Measurements from ENCODE around the gene IFI6. TPM values are rescaled to one million over a fixed set of nuclear protein-coding genes. Genes with fewer than 3 reads are reported as not detected.
A peak's percentile ranks its signal among the peaks of the same experiment; 100 is the strongest.
"Not testable (repeated sequence)": the region's sequence is repeated elsewhere in the genome, so short reads cannot be mapped to it uniquely, and the experiment has no call there.

IFI6 gene
- 29.2 TPM for total RNA-seq
- long read RNA-seq, transcript IFI6-203 (5 exons, 828 nt), result minor isoform, 6 of 27 reads
- long read RNA-seq, transcript IFI6-202 (5 exons, 841 nt), result major isoform, 21 of 27 reads
- long read RNA-seq, partial matches to known transcripts, result 0 of 27 reads
- long read RNA-seq, other reads (novel, unspliced or antisense), result 0 of 27 reads

GRCh38 chr1:27671964-27672749, at the start of gene IFI6:
Gene IFI6 (minus strand): TSS chr1:27672192. CDS start chr1:27669314, 2,878 bp downstream.
- peak; percentile 86 for DNase-seq
- intact Hi-C loops (cut with DNase I), result loop anchor here (5.0 kb wide), 1 partner anchor 50 kb away; no protein-coding TSS in a partner anchor
- ATAC-seq (ENCODE audit: poor library complexity), result peak; percentile 98

- DNase-seq (no peak), ATAC-seq (ENCODE audit: poor library complexity) (no peak)
- intact Hi-C loops (cut with DNase I), result loop anchor here (5.0 kb wide), 1 partner anchor 47 kb away; the partner anchor contains the start of gene IFI6
Observed at GRCh38 chr1:27719286-27720251, 47.6 kb upstream of the IFI6 start.

- DNase-seq (no peak), ATAC-seq (ENCODE audit: poor library complexity) (no peak)
- intact Hi-C loops (cut with DNase I), result no loop called here
Observed at GRCh38 chr1:27716262-27716895, 44.4 kb upstream of the IFI6 start.

- DNase-seq, result no peak
- intact Hi-C loops (cut with DNase I), result no loop called here
- ATAC-seq (ENCODE audit: poor library complexity), result no peak
Observed at GRCh38 chr1:27713869-27714513, 42.0 kb upstream of the IFI6 start.

GRCh38 chr1:27713139-27713725, 41.2 kb upstream of the IFI6 start:
- DNase-seq (no peak), ATAC-seq (ENCODE audit: poor library complexity) (no peak)
- intact Hi-C loops (cut with DNase I), result no loop called here

GRCh38 chr1:27710574-27710973, 38.6 kb upstream of the IFI6 start:
- ATAC-seq (ENCODE audit: poor library complexity) (no peak), DNase-seq (no peak)
- intact Hi-C loops (cut with DNase I), result no loop called here

GRCh38 chr1:27705545-27705944, 33.6 kb upstream of the IFI6 start:
- no peak for DNase-seq
- no peak for ATAC-seq (ENCODE audit: poor library complexity)
- intact Hi-C loops (cut with DNase I), result no loop called here

GRCh38 chr1:27704958-27705357, 33.0 kb upstream of the IFI6 start:
- no peak for DNase-seq
- intact Hi-C loops (cut with DNase I), result no loop called here
- ATAC-seq (ENCODE audit: poor library complexity), result no peak

- DNase-seq; intact Hi-C loops (cut with DNase I); ATAC-seq (ENCODE audit: poor library complexity): not testable (repeated sequence)
Observed at GRCh38 chr1:27696835-27697234, 24.8 kb upstream of the IFI6 start.

- ATAC-seq (ENCODE audit: poor library complexity), result no peak
- intact Hi-C loops (cut with DNase I), result no loop called here
- DNase-seq, result no peak
Observed at GRCh38 chr1:27690183-27690582, 18.2 kb upstream of the IFI6 start.

- intact Hi-C loops (cut with DNase I), result no loop called here
- DNase-seq, result no peak
- ATAC-seq (ENCODE audit: poor library complexity), result peak; percentile 43
Observed at GRCh38 chr1:27689423-27690173, 17.6 kb upstream of the IFI6 start.

- intact Hi-C loops (cut with DNase I), result no loop called here
- ATAC-seq (ENCODE audit: poor library complexity), result no peak
Observed at GRCh38 chr1:27687906-27688305, 15.9 kb upstream of the IFI6 start.

GRCh38 chr1:27686223-27686990, 14.4 kb upstream of the IFI6 start:
- ATAC-seq (ENCODE audit: poor library complexity) (no peak), DNase-seq (no peak)
- intact Hi-C loops (cut with DNase I), result no loop called here

More at GRCh38 chr1:27687906-27688305, 15.9 kb upstream of the IFI6 start:
- no peak for DNase-seq

GRCh38 chr1:27684176-27684575, 12.2 kb upstream of the IFI6 start:
- no peak for ATAC-seq (ENCODE audit: poor library complexity)
- DNase-seq, result no peak
- intact Hi-C loops (cut with DNase I), result no loop called here

GRCh38 chr1:27682351-27682944, 10.5 kb upstream of the IFI6 start:
- no peak for ATAC-seq (ENCODE audit: poor library complexity)
- intact Hi-C loops (cut with DNase I), result no loop called here
- no peak for DNase-seq

- DNase-seq; ATAC-seq (ENCODE audit: poor library complexity); intact Hi-C loops (cut with DNase I): not testable (repeated sequence)
Observed at GRCh38 chr1:27681580-27681979, 9.6 kb upstream of the IFI6 start.

All from Right ventricle myocardium superior (tissue), 1 donor.